A549 (cell line): ENCODE measurements around the gene ARG2.

Source experiments
- CBX2 ChIP-seq: fragments of 200-600 bp; sonication (generic); IDR thresholded peaks from 2 replicates; pipeline ENCODE4 v1.6.1; 2016; ENCODE audit warnings: low read depth, mild to moderate bottlenecking, borderline replicate concordance
- CEBPB ChIP-seq, 2 experiments: fragments of >200 bp in 1 of 2; sonication (Bioruptor Twin) in 1 of 2; formaldehyde crosslinking in 1 of 2; IDR thresholded peaks; 2 replicates each; pipeline ENCODE4 v1.6.1; 2012 to 2016
- CHD2 ChIP-seq: fragments of 150-350 bp; IDR thresholded peaks from 2 replicates; pipeline ENCODE4 v1.6.1; 2014; ENCODE audit warnings: low read length; ENCODE audit not compliant: partially characterized antibody
- EP300 ChIP-seq, 2 experiments: fragments of >200 bp; sonication (Bioruptor Twin); formaldehyde crosslinking; IDR thresholded peaks; 2 replicates in 1 of 2; 3 replicates in 1 of 2; pipeline ENCODE4 v1.6.1; 2016 to 2017
- MAFK ChIP-seq: fragments of 450-650 bp; IDR thresholded peaks from 2 replicates; pipeline ENCODE4 v1.6.1; 2014; ENCODE audit not compliant: partially characterized antibody
- NR3C1 ChIP-seq: fragments of >200 bp; sonication (Bioruptor Twin); formaldehyde crosslinking; IDR thresholded peaks from 3 replicates; pipeline ENCODE4 v1.6.1; 2017
- POLR2A ChIP-seq: IDR thresholded peaks from 2 replicates; pipeline ENCODE4 v1.6.1; 2012; ENCODE audit warnings: mild to moderate bottlenecking, low read length
- RARB ChIP-seq: fragments of 250-450 bp; sonication (Bioruptor Pico); IDR thresholded peaks from 2 replicates; pipeline ENCODE4 v1.8.0; 2021; ENCODE audit warnings: mild to moderate bottlenecking, moderate library complexity
- REST ChIP-seq: fragments of 200-600 bp; sonication (generic); IDR thresholded peaks from 2 replicates; pipeline ENCODE4 v1.6.1; 2016; ENCODE audit warnings: antibody characterized with exemption, mild to moderate bottlenecking, moderate library complexity
- RNF2 ChIP-seq: fragments of 200-600 bp; sonication (generic); IDR thresholded peaks from 2 replicates; pipeline ENCODE4 v1.6.1; 2016; ENCODE audit warnings: low read depth, mild to moderate bottlenecking, antibody characterized with exemption, moderate library complexity, borderline replicate concordance
- ZFP36 ChIP-seq: fragments of 450-650 bp; IDR thresholded peaks from 2 replicates; pipeline ENCODE4 v1.6.1; 2014; ENCODE audit warnings: borderline replicate concordance; ENCODE audit not compliant: partially characterized antibody
- TF ChIP-seq, protein P1 (sequence below): fragments of 150-350 bp; IDR thresholded peaks from 2 replicates; pipeline ENCODE4 v1.6.1; 2014; ENCODE audit warnings: low read depth, mild to moderate bottlenecking, low read length
- TF ChIP-seq, protein P2 (sequence below): fragments of >200 bp; sonication (Bioruptor Twin); formaldehyde crosslinking; IDR thresholded peaks from 3 replicates; pipeline ENCODE4 v1.5.1; 2016
- TF ChIP-seq, protein P3 (sequence below): fragments of >200 bp; sonication (Bioruptor Twin); formaldehyde crosslinking; IDR thresholded peaks from 2 replicates; pipeline ENCODE4 v1.6.1; 2016

DNA sequence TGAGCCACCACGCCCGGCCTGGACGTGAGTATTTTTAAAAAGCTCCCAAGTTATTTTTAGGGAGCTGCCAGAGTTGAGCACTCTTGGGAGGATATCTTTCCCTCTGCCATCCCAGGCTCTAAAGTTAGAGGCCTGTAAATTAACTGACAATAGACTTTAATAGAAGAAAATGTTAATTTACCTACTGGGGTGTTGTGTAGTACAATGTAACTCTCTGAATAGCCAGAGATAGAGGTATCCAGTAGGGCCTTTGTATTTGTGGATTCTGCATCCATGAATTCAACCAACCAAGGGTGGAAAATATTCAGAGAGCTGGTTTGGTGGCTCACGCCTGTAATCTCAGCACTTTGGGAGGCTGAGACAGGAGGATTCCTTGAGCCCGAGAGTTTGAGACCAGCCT lies 12.1 kb upstream of the ARG2 start:
- TF ChIP-seq POLR2A (no peak), ZFP36 (no peak), RARB (CRISPR knock-in tag) (no peak), CHD2 (no peak), REST (no peak), MAFK (no peak), CBX2 (no peak), RNF2 (no peak), EP300 (IDR thresholded peaks at IDR 0.05) (no peak), CEBPB (IDR thresholded peaks at IDR 0.05) (no peak), NR3C1 (no peak)
- TF ChIP-seq, protein P1, sequence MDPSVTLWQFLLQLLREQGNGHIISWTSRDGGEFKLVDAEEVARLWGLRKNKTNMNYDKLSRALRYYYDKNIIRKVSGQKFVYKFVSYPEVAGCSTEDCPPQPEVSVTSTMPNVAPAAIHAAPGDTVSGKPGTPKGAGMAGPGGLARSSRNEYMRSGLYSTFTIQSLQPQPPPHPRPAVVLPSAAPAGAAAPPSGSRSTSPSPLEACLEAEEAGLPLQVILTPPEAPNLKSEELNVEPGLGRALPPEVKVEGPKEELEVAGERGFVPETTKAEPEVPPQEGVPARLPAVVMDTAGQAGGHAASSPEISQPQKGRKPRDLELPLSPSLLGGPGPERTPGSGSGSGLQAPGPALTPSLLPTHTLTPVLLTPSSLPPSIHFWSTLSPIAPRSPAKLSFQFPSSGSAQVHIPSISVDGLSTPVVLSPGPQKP, result no peak
- TF ChIP-seq, protein P2, sequence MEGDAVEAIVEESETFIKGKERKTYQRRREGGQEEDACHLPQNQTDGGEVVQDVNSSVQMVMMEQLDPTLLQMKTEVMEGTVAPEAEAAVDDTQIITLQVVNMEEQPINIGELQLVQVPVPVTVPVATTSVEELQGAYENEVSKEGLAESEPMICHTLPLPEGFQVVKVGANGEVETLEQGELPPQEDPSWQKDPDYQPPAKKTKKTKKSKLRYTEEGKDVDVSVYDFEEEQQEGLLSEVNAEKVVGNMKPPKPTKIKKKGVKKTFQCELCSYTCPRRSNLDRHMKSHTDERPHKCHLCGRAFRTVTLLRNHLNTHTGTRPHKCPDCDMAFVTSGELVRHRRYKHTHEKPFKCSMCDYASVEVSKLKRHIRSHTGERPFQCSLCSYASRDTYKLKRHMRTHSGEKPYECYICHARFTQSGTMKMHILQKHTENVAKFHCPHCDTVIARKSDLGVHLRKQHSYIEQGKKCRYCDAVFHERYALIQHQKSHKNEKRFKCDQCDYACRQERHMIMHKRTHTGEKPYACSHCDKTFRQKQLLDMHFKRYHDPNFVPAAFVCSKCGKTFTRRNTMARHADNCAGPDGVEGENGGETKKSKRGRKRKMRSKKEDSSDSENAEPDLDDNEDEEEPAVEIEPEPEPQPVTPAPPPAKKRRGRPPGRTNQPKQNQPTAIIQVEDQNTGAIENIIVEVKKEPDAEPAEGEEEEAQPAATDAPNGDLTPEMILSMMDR, result no peak
- TF ChIP-seq, protein P3, sequence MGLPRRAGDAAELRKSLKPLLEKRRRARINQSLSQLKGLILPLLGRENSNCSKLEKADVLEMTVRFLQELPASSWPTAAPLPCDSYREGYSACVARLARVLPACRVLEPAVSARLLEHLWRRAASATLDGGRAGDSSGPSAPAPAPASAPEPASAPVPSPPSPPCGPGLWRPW, result no peak
